ENCODE data around the gene SYNDIG1. TPM values are rescaled to one million over a fixed set of nuclear protein-coding genes. Genes with fewer than 3 reads are reported as not detected.

The SYNDIG1 gene
- total RNA-seq, 2 experiments from 2014 or later: not detected

DNA sequence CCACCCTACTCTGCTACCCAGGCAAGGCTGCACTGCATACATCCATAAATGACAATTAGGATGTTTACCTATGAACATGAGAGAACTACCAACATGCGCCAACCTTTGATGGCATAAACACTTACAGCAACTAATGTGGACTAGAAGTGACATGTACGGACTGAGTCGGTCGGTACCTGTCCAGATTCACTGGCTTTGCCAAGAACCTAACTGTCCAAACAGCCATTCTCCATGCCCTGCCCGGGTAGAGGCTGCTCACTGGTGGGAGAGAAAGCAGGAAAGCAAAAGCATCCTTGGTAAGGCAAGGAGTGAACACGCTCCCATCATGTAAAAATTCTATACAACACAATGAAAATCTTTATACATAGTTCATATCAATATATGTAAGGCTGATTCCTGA, 30.0 kb downstream of the SYNDIG1 start:
- Mint-ChIP-seq H3K9me3 (no peaks in the 10 kb centered on the region), H3K4me1 (ENCODE audit: low read depth) (no peaks in the 10 kb centered on the region), H3K4me3 (no peak overlapping the region), H3K27me3 (no peaks in the 10 kb centered on the region), H3K27ac (no peak overlapping the region), H3K36me3 (ENCODE audit: low read depth) (no peaks in the 10 kb centered on the region)
- H3K27me3 ChIP-seq (ENCODE audit: control insufficient read depth in 1 of 2, insufficient read depth in 2 of 2, low read length in 2 of 2): peaks cover 0 to 2% of the 10 kb centered on the region in 2 experiments
- no peaks in the 10 kb centered on the region for H3K36me3 ChIP-seq (ENCODE audit: insufficient read depth, low read length)
- intact Hi-C loops (cut with DNase I, micrococcal nuclease): no loop called here
- POLR2A ChIA-PET: no interaction called here
- ATAC-seq (ENCODE audit: poor library complexity) (no peak), DNase-seq (no peak)
- H3K4me3 ChIP-seq (ENCODE audit: low read length): no peak overlapping the region
- CTCF ChIA-PET: no interaction called here
- TF ChIP-seq, protein P1, sequence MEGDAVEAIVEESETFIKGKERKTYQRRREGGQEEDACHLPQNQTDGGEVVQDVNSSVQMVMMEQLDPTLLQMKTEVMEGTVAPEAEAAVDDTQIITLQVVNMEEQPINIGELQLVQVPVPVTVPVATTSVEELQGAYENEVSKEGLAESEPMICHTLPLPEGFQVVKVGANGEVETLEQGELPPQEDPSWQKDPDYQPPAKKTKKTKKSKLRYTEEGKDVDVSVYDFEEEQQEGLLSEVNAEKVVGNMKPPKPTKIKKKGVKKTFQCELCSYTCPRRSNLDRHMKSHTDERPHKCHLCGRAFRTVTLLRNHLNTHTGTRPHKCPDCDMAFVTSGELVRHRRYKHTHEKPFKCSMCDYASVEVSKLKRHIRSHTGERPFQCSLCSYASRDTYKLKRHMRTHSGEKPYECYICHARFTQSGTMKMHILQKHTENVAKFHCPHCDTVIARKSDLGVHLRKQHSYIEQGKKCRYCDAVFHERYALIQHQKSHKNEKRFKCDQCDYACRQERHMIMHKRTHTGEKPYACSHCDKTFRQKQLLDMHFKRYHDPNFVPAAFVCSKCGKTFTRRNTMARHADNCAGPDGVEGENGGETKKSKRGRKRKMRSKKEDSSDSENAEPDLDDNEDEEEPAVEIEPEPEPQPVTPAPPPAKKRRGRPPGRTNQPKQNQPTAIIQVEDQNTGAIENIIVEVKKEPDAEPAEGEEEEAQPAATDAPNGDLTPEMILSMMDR (IDR thresholded peaks at IDR 0.05): no peak
- H3K9me3 ChIP-seq (ENCODE audit: control insufficient read depth in 1 of 2, insufficient read depth in 1 of 2, low read length in 2 of 2): no peaks in the 10 kb centered on the region
- H3K27ac ChIP-seq (ENCODE audit: low read depth in 1 of 2, low read length in 2 of 2): no peak overlapping the region
- H3K4me1 ChIP-seq (ENCODE audit: insufficient read depth, low read length): no peaks in the 10 kb centered on the region

DNA sequence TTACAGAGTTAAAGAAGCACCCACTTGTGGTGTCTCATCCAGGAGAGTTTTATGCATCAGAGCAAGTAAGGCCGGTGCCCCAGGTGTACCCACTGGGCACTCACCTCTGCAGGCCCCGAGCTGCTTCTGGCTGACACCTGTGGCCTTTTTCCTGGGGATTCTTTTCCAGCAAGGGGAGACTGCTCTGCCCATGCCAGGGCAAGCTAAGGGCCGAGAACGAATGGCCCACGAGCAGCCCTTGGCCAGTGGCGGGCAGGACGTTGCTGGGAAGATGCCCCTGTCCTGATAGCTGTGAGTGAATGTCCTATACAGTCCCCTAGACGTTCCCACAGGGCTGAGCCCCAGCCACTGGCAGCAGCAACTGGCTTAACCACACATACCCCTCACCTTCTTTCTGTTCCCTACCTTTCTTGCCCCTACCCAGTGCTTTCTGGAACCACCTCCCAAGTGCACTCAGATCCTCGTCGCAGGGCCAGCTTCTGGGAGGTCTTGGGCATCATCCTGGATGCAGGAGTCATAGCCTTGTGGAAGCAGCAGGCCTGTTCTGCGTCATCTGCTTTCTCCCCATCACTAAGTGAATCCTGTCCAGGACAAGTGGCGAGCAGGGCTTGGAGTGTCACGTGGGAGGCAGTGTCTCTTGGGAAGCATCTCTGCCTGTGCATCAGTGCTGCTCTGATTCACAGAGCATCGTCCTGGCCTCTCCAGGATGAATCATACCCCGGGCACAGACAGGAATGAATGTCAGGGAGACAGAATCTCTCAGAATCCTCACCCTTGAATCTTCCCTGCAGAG, 32.5 kb downstream of the SYNDIG1 start:
- TF ChIP-seq, protein P1 (IDR thresholded peaks at IDR 0.05): no peak
- Histone ChIP-seq H3K9me3 (ENCODE audit: control insufficient read depth in 1 of 2, insufficient read depth in 1 of 2, low read length in 2 of 2) (peaks cover 0 to under 1% of the 10 kb centered on the region in 2 experiments), H3K27me3 (ENCODE audit: control insufficient read depth in 1 of 2, insufficient read depth in 2 of 2, low read length in 2 of 2) (peaks cover 0 to 3% of the 10 kb centered on the region in 2 experiments), H3K4me1 (ENCODE audit: insufficient read depth, low read length) (no peaks in the 10 kb centered on the region), H3K36me3 (ENCODE audit: insufficient read depth, low read length) (no peaks in the 10 kb centered on the region), H3K27ac (ENCODE audit: low read depth in 1 of 2, low read length in 2 of 2) (no peak overlapping the region), H3K4me3 (ENCODE audit: low read length) (no peak overlapping the region)
- DNase-seq (no peak), ATAC-seq (ENCODE audit: poor library complexity) (no peak)
- ChIA-PET CTCF (no interaction called here), POLR2A (no interaction called here)
- Mint-ChIP-seq H3K36me3 (ENCODE audit: low read depth) (no peaks in the 10 kb centered on the region), H3K27me3 (no peaks in the 10 kb centered on the region), H3K4me3 (no peak overlapping the region), H3K9me3 (no peaks in the 10 kb centered on the region), H3K4me1 (ENCODE audit: low read depth) (no peaks in the 10 kb centered on the region), H3K27ac (no peak overlapping the region)
- intact Hi-C loops (cut with DNase I, micrococcal nuclease): no loop called here

DNA sequence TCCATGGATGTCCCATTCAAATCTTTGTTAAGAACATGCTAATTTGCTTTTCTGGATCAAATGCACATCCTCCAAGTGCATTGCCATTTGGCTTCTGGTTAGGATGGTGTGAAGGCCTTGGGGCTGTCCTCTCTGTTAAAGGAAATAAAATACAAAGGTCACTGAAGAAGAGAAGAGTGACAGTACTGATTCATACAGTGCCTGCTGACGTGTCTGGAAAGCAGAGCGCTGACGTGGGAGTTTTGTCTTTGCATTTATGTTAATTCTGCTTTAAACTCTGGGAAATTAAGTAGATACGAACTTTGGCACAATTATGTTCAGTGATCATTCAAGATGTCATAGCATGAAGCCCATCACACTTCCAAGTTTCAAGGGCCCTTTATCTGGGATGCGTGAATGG, 33.2 kb downstream of the SYNDIG1 start:
- DNase-seq (no peak), ATAC-seq (ENCODE audit: poor library complexity) (no peak)
- no peaks in the 10 kb centered on the region for H3K36me3 Mint-ChIP-seq (ENCODE audit: low read depth)
- H3K4me1 ChIP-seq (ENCODE audit: insufficient read depth, low read length): no peaks in the 10 kb centered on the region
- peaks cover 0 to 7% of the 10 kb centered on the region in 2 experiments for H3K9me3 ChIP-seq (ENCODE audit: control insufficient read depth in 1 of 2, insufficient read depth in 1 of 2, low read length in 2 of 2)
- H3K27ac Mint-ChIP-seq: no peak overlapping the region
- H3K27me3 Mint-ChIP-seq: no peaks in the 10 kb centered on the region
- H3K4me3 ChIP-seq (ENCODE audit: low read length): no peak overlapping the region
- H3K27ac ChIP-seq (ENCODE audit: low read depth in 1 of 2, low read length in 2 of 2): no peak overlapping the region
- no peaks in the 10 kb centered on the region for H3K9me3 Mint-ChIP-seq
- intact Hi-C loops (cut with DNase I, micrococcal nuclease): no loop called here
- ChIA-PET POLR2A (no interaction called here), CTCF (no interaction called here)
- H3K4me3 Mint-ChIP-seq: no peak overlapping the region
- TF ChIP-seq, protein P1 (IDR thresholded peaks at IDR 0.05): no peak
- no peaks in the 10 kb centered on the region for H3K36me3 ChIP-seq (ENCODE audit: insufficient read depth, low read length)
- H3K4me1 Mint-ChIP-seq (ENCODE audit: low read depth): no peaks in the 10 kb centered on the region
- peaks cover 0 to 3% of the 10 kb centered on the region in 2 experiments for H3K27me3 ChIP-seq (ENCODE audit: control insufficient read depth in 1 of 2, insufficient read depth in 2 of 2, low read length in 2 of 2)
